ACC112 (cell line): ENCODE results near the gene LDLR.
"Not testable (repeated sequence)": the region's sequence is repeated elsewhere in the genome, so short reads cannot be mapped to it uniquely, and the experiment has no call there.

ENCODE experiments used
- H2AFZ ChIP-seq: fragments of 200-600 bp; sonication (generic); one replicate; pipeline ENCODE4 v1.6.0; 2017; ENCODE audit warnings: antibody characterized with exemption, low read length; ENCODE audit not compliant: unreplicated experiment
- H3K27ac ChIP-seq: fragments of 200-600 bp; sonication (generic); 2 replicates; pipeline ENCODE4 v1.5.1; 2014; ENCODE audit warnings: low read depth, mild to moderate bottlenecking, antibody characterized with exemption, low read length, moderate library complexity
- H3K27me3 ChIP-seq: fragments of 200-600 bp; sonication (generic); 2 replicates; pipeline ENCODE4 v1.6.1; 2014; ENCODE audit warnings: mild to moderate bottlenecking, antibody characterized with exemption, low read length, moderate library complexity, mixed read lengths; ENCODE audit not compliant: insufficient read depth
- H3K36me3 ChIP-seq: fragments of 200-600 bp; sonication (generic); 2 replicates; pipeline ENCODE4 v1.6.1; 2016; ENCODE audit warnings: mild to moderate bottlenecking, antibody characterized with exemption, low read length, moderate library complexity, mixed read lengths; ENCODE audit not compliant: insufficient read depth
- H3K4me1 ChIP-seq: fragments of 200-600 bp; sonication (generic); one replicate; pipeline ENCODE4 v1.6.1; 2016; ENCODE audit warnings: low read length, mixed read lengths; ENCODE audit not compliant: insufficient read depth, unreplicated experiment, control insufficient read depth
- H3K4me3 ChIP-seq: fragments of 200-600 bp; sonication (generic); 2 replicates; pipeline ENCODE4 v1.5.1; 2014; ENCODE audit warnings: mild to moderate bottlenecking, low read depth, low read length
- H3K79me2 ChIP-seq: fragments of 200-600 bp; sonication (generic); one replicate; pipeline ENCODE4 v1.6.0; 2016; ENCODE audit warnings: low read length; ENCODE audit not compliant: control insufficient read depth, unreplicated experiment, insufficient read depth

Gene LDLR

DNA sequence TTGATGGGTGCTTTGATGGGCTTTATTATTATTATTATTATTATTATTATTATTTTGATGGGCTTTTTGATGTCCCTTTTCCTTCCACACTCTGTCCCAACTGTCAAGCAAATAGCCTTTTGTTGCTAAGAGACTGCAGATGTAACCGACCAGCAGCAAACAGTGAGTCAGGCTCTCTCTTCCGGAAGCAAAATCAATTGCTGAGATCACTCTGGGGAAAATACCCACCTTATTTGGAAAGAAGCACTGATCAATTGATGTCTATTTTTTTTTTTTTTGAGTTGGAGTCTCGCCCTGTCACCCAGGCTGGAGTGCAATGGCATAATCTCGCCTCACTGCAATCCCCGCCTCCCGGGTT lies 2.9 kb downstream of the LDLR start:
- peak overlapping the region; percentile 99 for H3K27ac ChIP-seq
- H2AFZ ChIP-seq = no peak overlapping the region
- peaks cover 10% of the 10 kb centered on the region for H3K36me3 ChIP-seq
- peaks cover 34% of the 10 kb centered on the region for H3K79me2 ChIP-seq
- peak overlapping the region; percentile 99 for H3K4me3 ChIP-seq
- H3K27me3 ChIP-seq = no peaks in the 10 kb centered on the region
- peaks cover 35% of the 10 kb centered on the region for H3K4me1 ChIP-seq

GRCh38 chr19:11093689-11094238 lies 4.5 kb downstream of the LDLR start:
- H3K27ac ChIP-seq = peak overlapping the region; percentile 99
- H3K4me3 ChIP-seq = no peak overlapping the region
- H3K79me2 ChIP-seq = peaks cover 48% of the 10 kb centered on the region
- no peaks in the 10 kb centered on the region for H3K27me3 ChIP-seq
- H2AFZ ChIP-seq = no peak overlapping the region
- peaks cover 12% of the 10 kb centered on the region for H3K36me3 ChIP-seq
- H3K4me1 ChIP-seq = peaks cover 29% of the 10 kb centered on the region

DNA sequence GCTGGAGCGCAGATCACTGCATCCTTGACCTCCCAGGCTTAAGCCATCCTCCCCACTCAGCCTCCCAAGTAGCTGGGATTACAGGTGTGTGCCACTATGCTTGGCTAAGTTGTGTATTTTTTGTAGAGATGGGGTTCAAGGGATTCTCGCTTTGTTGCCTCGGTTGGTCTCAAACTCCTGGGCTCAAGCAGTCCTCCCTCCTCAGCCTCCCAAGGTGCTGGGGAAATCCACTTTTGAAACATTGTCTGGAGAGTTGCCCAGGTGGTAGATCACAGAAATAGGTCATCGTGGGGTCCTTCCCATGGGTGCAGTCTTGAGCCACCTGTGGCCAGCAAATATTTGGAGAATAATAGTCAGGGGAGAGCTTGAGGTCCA lies 5.2 kb downstream of the LDLR start:
- no peaks in the 10 kb centered on the region for H3K27me3 ChIP-seq
- peaks cover 13% of the 10 kb centered on the region for H3K36me3 ChIP-seq
- peaks cover 28% of the 10 kb centered on the region for H3K4me1 ChIP-seq
- H3K4me3 ChIP-seq = peak overlapping the region; percentile 35
- peak overlapping the region; percentile 89 for H3K27ac ChIP-seq
- no peak overlapping the region for H2AFZ ChIP-seq
- H3K79me2 ChIP-seq = peaks cover 52% of the 10 kb centered on the region

- peak overlapping the region; percentile 45 for H3K4me3 ChIP-seq
- peaks cover 51% of the 10 kb centered on the region for H3K79me2 ChIP-seq
- no peaks in the 10 kb centered on the region for H3K27me3 ChIP-seq
- H2AFZ ChIP-seq = no peak overlapping the region
- peaks cover 19% of the 10 kb centered on the region for H3K36me3 ChIP-seq
- H3K27ac ChIP-seq = peak overlapping the region; percentile 89
- peaks cover 28% of the 10 kb centered on the region for H3K4me1 ChIP-seq
Observed at GRCh38 chr19:11096210-11096841, 7.1 kb downstream of the LDLR start.

- peaks cover 19% of the 10 kb centered on the region for H3K36me3 ChIP-seq
- H3K27ac ChIP-seq = peak overlapping the region; percentile 89; the same call in 1 of the 2 replicates
- not testable (repeated sequence) for H3K27me3 ChIP-seq, H3K4me3 ChIP-seq, H2AFZ ChIP-seq
- peaks cover 48% of the 10 kb centered on the region for H3K79me2 ChIP-seq
- H3K4me1 ChIP-seq = peaks cover 28% of the 10 kb centered on the region
Observed at GRCh38 chr19:11097367-11097766, 8.1 kb downstream of the LDLR start.

GRCh38 chr19:11098327-11098726 lies 9.1 kb downstream of the LDLR start:
- peaks cover 19% of the 10 kb centered on the region for H3K36me3 ChIP-seq

DNA sequence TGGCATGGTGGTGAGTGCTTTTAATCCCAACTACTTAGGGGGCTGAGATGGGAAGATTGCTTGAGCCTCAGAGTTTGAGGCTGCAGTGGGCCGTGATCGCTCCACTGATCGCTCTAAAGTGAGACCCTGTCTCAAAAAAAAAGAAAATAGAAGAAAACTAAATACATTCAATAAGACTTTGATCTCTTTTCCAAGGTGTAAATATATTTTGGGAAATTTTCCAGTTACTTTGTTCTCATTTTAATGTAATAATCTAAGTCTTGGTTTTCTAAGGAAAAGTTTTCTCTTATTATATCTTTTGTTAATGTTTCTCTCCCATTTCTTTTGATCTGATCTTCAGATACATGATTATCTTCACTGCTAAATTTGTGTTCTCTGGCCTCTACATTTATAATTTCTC lies 9.6 kb downstream of the LDLR start:
- H3K27ac ChIP-seq = no peak overlapping the region
- peaks cover 20% of the 10 kb centered on the region for H3K4me1 ChIP-seq
- peaks cover 19% of the 10 kb centered on the region for H3K36me3 ChIP-seq
- H3K27me3 ChIP-seq = no peaks in the 10 kb centered on the region
- peaks cover 40% of the 10 kb centered on the region for H3K79me2 ChIP-seq
- H2AFZ ChIP-seq = no peak overlapping the region
- no peak overlapping the region for H3K4me3 ChIP-seq

More at GRCh38 chr19:11098327-11098726, 9.1 kb downstream of the LDLR start:
- Histone ChIP-seq H3K4me3 (no peak overlapping the region), H2AFZ (no peak overlapping the region), H3K4me1 (peaks cover 20% of the 10 kb centered on the region), H3K27me3 (no peaks in the 10 kb centered on the region), H3K79me2 (peaks cover 45% of the 10 kb centered on the region), H3K27ac (no peak overlapping the region)

DNA sequence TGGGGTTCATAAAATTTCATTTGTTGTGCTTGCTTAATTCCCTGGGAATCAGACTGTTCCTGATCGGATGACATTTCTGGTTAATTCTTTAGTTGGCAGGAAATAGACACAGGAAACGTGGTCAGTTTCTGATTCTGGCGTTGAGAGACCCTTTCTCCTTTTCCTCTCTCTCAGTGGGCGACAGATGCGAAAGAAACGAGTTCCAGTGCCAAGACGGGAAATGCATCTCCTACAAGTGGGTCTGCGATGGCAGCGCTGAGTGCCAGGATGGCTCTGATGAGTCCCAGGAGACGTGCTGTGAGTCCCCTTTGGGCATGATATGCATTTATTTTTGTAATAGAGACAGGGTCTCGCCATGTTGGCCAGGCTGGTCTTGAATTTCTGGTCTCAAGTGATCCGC lies 10.8 kb downstream of the LDLR start:
- Histone ChIP-seq H2AFZ (no peak overlapping the region), H3K4me3 (no peak overlapping the region), H3K79me2 (peaks cover 38% of the 10 kb centered on the region), H3K4me1 (peaks cover 15% of the 10 kb centered on the region), H3K27ac (no peak overlapping the region), H3K27me3 (no peaks in the 10 kb centered on the region), H3K36me3 (peaks cover 19% of the 10 kb centered on the region)

DNA sequence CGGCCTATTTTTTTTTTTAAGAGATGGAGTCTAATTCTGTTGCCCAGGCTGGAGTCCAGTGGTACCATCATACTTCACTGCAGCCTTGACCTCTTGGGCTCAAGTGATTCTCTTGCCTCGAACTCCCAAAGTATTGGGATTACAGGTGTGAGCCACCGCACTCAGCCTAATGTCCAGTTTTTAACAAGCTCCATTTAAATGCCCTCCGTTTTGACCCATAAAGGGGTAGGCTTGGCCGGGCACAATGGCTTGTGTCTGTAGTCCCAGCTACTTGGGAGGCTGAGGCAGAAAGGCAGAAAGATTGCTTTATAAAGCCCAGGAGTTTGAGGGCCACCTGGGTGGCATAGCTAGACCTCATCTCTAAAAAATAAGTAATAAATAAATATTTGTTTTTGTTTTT lies 11.8 kb downstream of the LDLR start:
- Histone ChIP-seq H3K36me3 (peaks cover 19% of the 10 kb centered on the region), H2AFZ (no peak overlapping the region), H3K27ac (no peak overlapping the region), H3K79me2 (peaks cover 39% of the 10 kb centered on the region), H3K4me1 (peaks cover 9% of the 10 kb centered on the region), H3K4me3 (no peak overlapping the region), H3K27me3 (no peaks in the 10 kb centered on the region)

DNA sequence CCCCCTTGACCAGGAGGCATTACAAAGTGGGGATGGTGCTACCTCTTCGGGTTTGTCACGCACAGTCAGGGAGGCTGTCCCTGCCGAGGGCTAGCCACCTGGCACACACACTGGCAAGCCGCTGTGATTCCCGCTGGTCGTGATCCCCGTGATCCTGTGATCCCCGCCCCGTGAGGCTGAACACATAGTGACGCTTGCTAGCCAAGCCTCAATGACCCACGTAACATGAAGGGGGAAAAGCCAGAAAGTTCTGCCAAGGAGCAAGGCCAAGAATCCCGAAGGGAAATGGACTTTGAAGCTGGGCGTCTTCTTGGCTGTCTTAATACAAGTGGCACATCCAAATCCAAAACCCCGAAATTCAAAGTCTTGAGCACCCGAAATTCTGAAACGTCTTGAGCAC lies 13.7 kb downstream of the LDLR start:
- Histone ChIP-seq H3K27ac (no peak overlapping the region), H3K4me1 (no peaks in the 10 kb centered on the region), H3K36me3 (peaks cover 25% of the 10 kb centered on the region), H2AFZ (no peak overlapping the region), H3K27me3 (no peaks in the 10 kb centered on the region), H3K79me2 (peaks cover 30% of the 10 kb centered on the region), H3K4me3 (no peak overlapping the region)

- H3K27me3 ChIP-seq, H3K4me3 ChIP-seq, H3K27ac ChIP-seq, H2AFZ ChIP-seq, H3K4me1 ChIP-seq: not testable (repeated sequence)
- Histone ChIP-seq H3K36me3 (peaks cover 29% of the 10 kb centered on the region), H3K79me2 (peaks cover 22% of the 10 kb centered on the region)
Observed at GRCh38 chr19:11103667-11104066, 14.4 kb downstream of the LDLR start.
